ENCODE data around the gene SHKBP1. TPM values are rescaled to one million over a fixed set of nuclear protein-coding genes. Genes with fewer than 3 reads are reported as not detected.

Gene SHKBP1
- total RNA-seq, 1 donor from 2014 or later, result 192 TPM

- Histone ChIP-seq H3K36me3 (no peaks in the 10 kb centered on the region), H3K27ac (peak overlapping the region in 1 of 2 donors; percentile 88), H3K27me3 (no peaks in the 10 kb centered on the region), H3K9me3 (no peaks in the 10 kb centered on the region), H3K4me3 (peak overlapping the region; percentile 13 to 57), H3K4me1 (peaks cover 22 to 52% of the 10 kb centered on the region in 2 donors)
- peak; percentile 97 to 99 (median 97) for TF ChIP-seq CTCF (IDR thresholded peaks at IDR 0.05)
- intact Hi-C loops (cut with DNase I), result loop anchor here (1.0 to 10.0 kb wide), 7 partner anchors 28 to 294 kb away; partner anchors contain the start of genes C19orf47 and PLD3
- peak in 1 of 2 donors; percentile 94 for DNase-seq (ENCODE audit: low spot score in 2 of 2)
Observed at GRCh38 chr19:40598121-40598917, 21.6 kb downstream of the SHKBP1 start.

- intact Hi-C loops (cut with DNase I), result loop anchor here (1.0 to 10.0 kb wide), 7 partner anchors 29 to 294 kb away; partner anchors contain the start of genes C19orf47 and PLD3
- Histone ChIP-seq H3K36me3 (no peaks in the 10 kb centered on the region), H3K9me3 (no peaks in the 10 kb centered on the region), H3K27me3 (no peaks in the 10 kb centered on the region), H3K27ac (peak overlapping the region; percentile 88 to 95), H3K4me3 (peak overlapping the region in 1 of 2 donors; percentile 92), H3K4me1 (peaks cover 22 to 53% of the 10 kb centered on the region in 2 donors)
- no peak for DNase-seq (ENCODE audit: low spot score in 2 of 2)
- no peak for TF ChIP-seq CTCF (IDR thresholded peaks at IDR 0.05)
Observed at GRCh38 chr19:40598918-40599307, 22.2 kb downstream of the SHKBP1 start.

DNA sequence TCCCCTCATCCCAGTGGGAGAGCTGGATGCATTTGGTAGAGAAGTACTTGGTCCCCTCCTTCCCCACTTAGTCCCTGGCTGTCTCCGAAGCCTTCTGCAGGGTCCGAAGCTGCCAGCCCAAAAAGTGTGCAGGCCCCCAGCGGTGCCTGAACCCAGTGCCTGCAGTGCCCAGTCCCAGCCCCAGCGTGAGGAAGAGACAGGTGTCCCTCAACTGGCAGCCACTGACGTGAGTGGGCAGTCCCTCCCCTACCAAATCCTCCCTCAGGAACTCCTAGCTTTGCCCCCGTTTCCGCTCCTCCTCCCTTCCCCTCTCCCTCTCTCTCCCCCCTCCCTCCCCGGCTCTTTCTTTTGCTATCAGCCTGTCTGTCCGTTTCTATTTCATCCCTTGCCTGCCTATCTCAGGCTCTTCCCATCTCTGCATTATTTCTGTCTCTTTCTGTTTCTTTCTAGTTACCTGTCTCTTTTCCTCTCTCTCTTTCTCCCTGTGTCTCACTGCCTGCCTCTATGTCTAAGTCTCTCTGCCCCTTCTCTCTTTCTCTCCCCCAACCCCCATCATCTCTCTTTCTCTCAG is 22.7 kb downstream of the SHKBP1 start:
- peak overlapping the region; percentile 75 to 92 for H3K4me3 ChIP-seq
- intact Hi-C loops (cut with DNase I), result loop anchor here (2.0 to 10.0 kb wide), 4 partner anchors 51 to 295 kb away; partner anchors contain the start of genes C19orf47 and PLD3
- H3K4me1 ChIP-seq, result peaks cover 25 to 56% of the 10 kb centered on the region in 2 donors
- H3K9me3 ChIP-seq, result no peaks in the 10 kb centered on the region
- no peak for TF ChIP-seq CTCF (IDR thresholded peaks at IDR 0.05)
- H3K27me3 ChIP-seq, result no peaks in the 10 kb centered on the region
- peak overlapping the region; percentile 88 to 95 for H3K27ac ChIP-seq
- H3K36me3 ChIP-seq, result no peaks in the 10 kb centered on the region
- no peak for DNase-seq (ENCODE audit: low spot score in 2 of 2)

GRCh38 chr19:40599902-40600569 is 23.4 kb downstream of the SHKBP1 start:
- Histone ChIP-seq H3K4me3 (peak overlapping the region; percentile 75 to 92), H3K9me3 (no peaks in the 10 kb centered on the region), H3K27me3 (no peaks in the 10 kb centered on the region)

More at GRCh38 chr19:40599902-40600569, 23.4 kb downstream of the SHKBP1 start:
- TF ChIP-seq CTCF (IDR thresholded peaks at IDR 0.05), result no peak
- Histone ChIP-seq H3K4me1 (peaks cover 26 to 62% of the 10 kb centered on the region in 2 donors), H3K36me3 (no peaks in the 10 kb centered on the region), H3K27ac (peak overlapping the region; percentile 88 to 95)
- intact Hi-C loops (cut with DNase I), result loop anchor here (2.0 to 10.0 kb wide), 7 partner anchors 51 to 315 kb away; partner anchors contain the start of genes AKT2, C19orf47, PLD3 and SERTAD1
- DNase-seq (ENCODE audit: low spot score in 2 of 2), result peak in 1 of 2 donors; percentile 79
